Upper lobe of left lung (tissue), 6 donors: Measurements from ENCODE around the gene IWS1. TPM values are rescaled to one million over a fixed set of nuclear protein-coding genes. Genes with fewer than 3 reads are reported as not detected.
A peak's percentile ranks its signal among the peaks of the same experiment; 100 is the strongest.

ENCODE experiments used
- ATAC-seq, 2 donors: fragments of 200-7000 bp; cut with Tn5 transposase; one replicate each; pipeline ENCODE4 v1.9.1; 2022; ENCODE audit warnings: mild to moderate bottlenecking in 2 of 2, moderate library complexity in 2 of 2; ENCODE audit not compliant: low FRiP score in 2 of 2
- DNase-seq, 2 donors: peaks; one replicate each; pipeline ENCODE4 v3.0.0-alpha.2; 2019 to 2020
- H3K27ac ChIP-seq, 4 donors: fragments of 200-600 bp; sonication (generic); one replicate each; pipeline ENCODE4 v1.5.1; 2016 to 2019
- H3K27me3 ChIP-seq, 4 donors: fragments of 200-600 bp; sonication (generic); one replicate each; pipeline ENCODE4 v1.5.1; 2017 to 2019
- H3K36me3 ChIP-seq, 4 donors: fragments of 200-600 bp; sonication (generic); one replicate each; pipeline ENCODE4 v1.5.1; 2016 to 2019
- H3K4me1 ChIP-seq, 4 donors: fragments of 200-600 bp; sonication (generic); one replicate each; pipeline ENCODE4 v1.5.1; 2018 to 2019
- H3K4me3 ChIP-seq, 4 donors: fragments of 200-600 bp; sonication (generic); one replicate each; pipeline ENCODE4 v1.5.1; 2017 to 2019; ENCODE audit warnings: mild to moderate bottlenecking in 2 of 4, moderate library complexity in 1 of 4
- H3K9me3 ChIP-seq, 4 donors: fragments of 200-600 bp; sonication (generic); one replicate each; pipeline ENCODE4 v1.5.1; 2018 to 2019
- CTCF ChIP-seq, 6 experiments: fragments of 450-650 bp in 4 of 6; fragments of 200-600 bp in 2 of 6; sonication (generic) in 2 of 6; IDR thresholded peaks; one replicate each; pipeline ENCODE4 v1.5.1; 2016 to 2019; ENCODE audit warnings: antibody characterized with exemption in 6 of 6
- EP300 ChIP-seq, 4 donors: sonication (generic); formaldehyde crosslinking; IDR thresholded peaks; one replicate each; pipeline ENCODE4 v1.5.1; 2017; ENCODE audit warnings: antibody characterized with exemption in 4 of 4, control low read depth in 2 of 4
- POLR2A ChIP-seq, 4 donors: fragments of 450-650 bp; IDR thresholded peaks; one replicate each; pipeline ENCODE4 v1.5.1; 2016 to 2017; ENCODE audit warnings: antibody characterized with exemption in 4 of 4, mild to moderate bottlenecking in 2 of 4
- POLR2AphosphoS5 ChIP-seq, 2 donors: sonication (generic); formaldehyde crosslinking; IDR thresholded peaks; one replicate each; pipeline ENCODE4 v1.5.1; 2017; ENCODE audit warnings: antibody characterized with exemption in 2 of 2
- WGBS, 2 donors: methylation state at CpG; one replicate each; pipeline ENCODE4 v1.1.5; 2017 to 2018; 5-methylcytosine and 5-hydroxymethylcytosine counted together
- total RNA-seq, 6 donors: library from RNA; depleted of rRNA in 4 of 6; stranded (reverse); fragments of >200 nt in 4 of 6; gene quantifications; one replicate each; pipeline versions ENCODE4 v1.1.0 to v1.2.1, GENCODE V29; 2016 to 2021
- donor health status: DM: no; HTN: no; CAD: no; lungs with moderate emphysema.
- donor health status: DM: no; HTN: yes; CAD: no; lungs with severe emphysema.

The IWS1 gene
- total RNA-seq, 6 donors from 2014 or later = 29.5 to 128 (median 58.6) TPM

DNA sequence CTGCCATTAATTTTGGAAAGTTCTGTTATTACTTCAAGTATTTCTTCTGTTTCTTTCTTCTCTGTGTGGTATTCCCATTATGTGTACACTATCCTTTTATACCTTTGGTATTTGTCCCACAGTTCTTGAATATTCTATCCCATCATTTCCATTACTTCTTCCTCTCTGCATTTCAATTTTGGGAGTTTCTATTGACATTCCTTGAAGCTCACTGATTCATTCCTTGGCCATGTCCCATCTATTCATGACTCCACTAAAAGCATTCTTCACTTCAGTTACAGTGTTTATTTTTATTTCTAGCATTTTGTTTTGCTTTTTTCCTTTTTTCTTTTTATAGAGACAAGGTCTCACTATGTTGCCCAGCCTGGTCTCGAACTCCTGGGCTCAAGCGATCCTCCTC lies 77.8 kb downstream of the IWS1 start:
- DNase-seq = no peak
- no peak overlapping the region for H3K4me3 ChIP-seq
- no peaks in the 10 kb centered on the region for H3K36me3 ChIP-seq
- H3K4me1 ChIP-seq = no peaks in the 10 kb centered on the region
- peaks cover 0 to 3% (median 0%) of the 10 kb centered on the region in 4 donors for H3K9me3 ChIP-seq
- 93 to 98% methylated on average over 2 of the region's 2 CpGs for WGBS, 2 donors
- no peaks in the 10 kb centered on the region for H3K27me3 ChIP-seq
- H3K27ac ChIP-seq = no peak overlapping the region
- no peak for TF ChIP-seq CTCF (IDR thresholded peaks at IDR 0.05)
- TF ChIP-seq POLR2AphosphoS5 (IDR thresholded peaks at IDR 0.05) = no peak
- no peak for TF ChIP-seq EP300 (IDR thresholded peaks at IDR 0.05)
- TF ChIP-seq POLR2A (IDR thresholded peaks at IDR 0.05) = no peak
- no peak for ATAC-seq

- DNase-seq = no peak
- Histone ChIP-seq H3K27ac (no peak overlapping the region), H3K27me3 (no peaks in the 10 kb centered on the region), H3K36me3 (no peaks in the 10 kb centered on the region), H3K4me3 (no peak overlapping the region), H3K4me1 (no peaks in the 10 kb centered on the region), H3K9me3 (peaks cover 0 to 9% (median 2%) of the 10 kb centered on the region in 4 donors)
- TF ChIP-seq POLR2A (IDR thresholded peaks at IDR 0.05) (no peak), EP300 (IDR thresholded peaks at IDR 0.05) (no peak), CTCF (IDR thresholded peaks at IDR 0.05) (no peak), POLR2AphosphoS5 (IDR thresholded peaks at IDR 0.05) (no peak)
- WGBS, 2 donors = 72 to 79% methylated on average over 4 to 5 of the region's 5 CpGs
- ATAC-seq = peak in 1 of 2 donors; percentile 39
Observed at GRCh38 chr2:127439343-127439742, 86.9 kb downstream of the IWS1 start.

DNA sequence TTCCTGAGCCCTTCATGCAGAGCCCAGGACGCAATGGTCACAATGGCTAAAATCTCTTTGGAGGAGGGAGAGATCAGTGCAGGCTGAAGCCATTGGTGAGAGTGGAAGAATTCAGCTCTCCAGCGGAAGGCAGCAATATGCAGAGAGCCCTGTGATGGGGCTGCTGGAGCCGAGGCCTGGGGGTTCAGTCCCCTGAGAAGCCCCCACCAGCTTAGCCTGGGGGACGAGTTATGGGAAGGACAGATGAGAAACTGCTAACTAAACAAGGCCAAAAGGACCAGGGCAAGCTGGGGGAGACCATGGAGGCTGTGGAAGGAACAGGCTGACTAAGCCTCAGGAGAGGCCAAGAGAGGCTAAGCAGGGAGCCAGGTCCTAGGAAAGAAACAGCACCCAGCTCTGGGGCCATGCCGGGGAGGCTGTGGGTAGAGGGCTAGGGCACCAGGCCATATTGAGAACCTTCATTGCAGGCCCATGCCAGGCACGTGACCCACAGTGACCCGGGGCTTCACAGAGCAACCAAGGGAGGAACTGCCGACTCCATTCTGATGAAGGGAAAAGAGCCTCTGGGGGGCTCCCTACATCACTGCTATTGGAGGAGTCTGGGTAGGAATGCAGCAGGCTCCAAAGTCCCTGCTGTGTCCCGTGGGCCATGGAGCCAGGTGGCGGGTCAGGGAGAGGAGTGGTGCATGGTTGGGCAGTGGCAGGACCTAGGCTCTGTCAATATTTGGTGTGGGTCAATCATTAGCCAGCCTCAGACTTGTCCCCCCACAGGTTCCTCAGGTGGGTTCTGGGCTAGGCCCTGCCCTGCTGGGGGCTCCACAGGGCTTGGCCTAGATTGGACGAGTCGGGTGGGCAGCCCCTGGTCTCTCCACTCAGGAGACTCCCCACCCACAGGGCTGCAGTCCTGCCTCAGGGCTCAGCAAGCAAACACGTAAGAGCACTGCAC lies 88.2 kb downstream of the IWS1 start:
- Histone ChIP-seq H3K27ac (no peak overlapping the region), H3K4me1 (no peaks in the 10 kb centered on the region), H3K36me3 (no peaks in the 10 kb centered on the region), H3K27me3 (no peaks in the 10 kb centered on the region), H3K4me3 (no peak overlapping the region), H3K9me3 (peaks cover 0 to 9% (median 2%) of the 10 kb centered on the region in 4 donors)
- 72 to 78% methylated on average over 6 to 13 of the region's 13 CpGs for whole genome bisulfite sequencing, 2 donors
- peak; percentile 26 to 55 for ATAC-seq
- DNase-seq = no peak
- no peak for TF ChIP-seq POLR2AphosphoS5 (IDR thresholded peaks at IDR 0.05)
- TF ChIP-seq CTCF (IDR thresholded peaks at IDR 0.05) = no peak
- TF ChIP-seq POLR2A (IDR thresholded peaks at IDR 0.05) = no peak
- TF ChIP-seq EP300 (IDR thresholded peaks at IDR 0.05) = no peak

- Histone ChIP-seq H3K9me3 (peaks cover 0 to 9% (median 2%) of the 10 kb centered on the region in 4 donors), H3K4me1 (no peaks in the 10 kb centered on the region), H3K27ac (no peak overlapping the region), H3K36me3 (no peaks in the 10 kb centered on the region), H3K27me3 (no peaks in the 10 kb centered on the region), H3K4me3 (no peak overlapping the region)
- no peak for TF ChIP-seq POLR2A (IDR thresholded peaks at IDR 0.05)
- no peak for TF ChIP-seq POLR2AphosphoS5 (IDR thresholded peaks at IDR 0.05)
- TF ChIP-seq EP300 (IDR thresholded peaks at IDR 0.05) = no peak
- TF ChIP-seq CTCF (IDR thresholded peaks at IDR 0.05) = no peak
- no peak for DNase-seq
- WGBS, 2 donors = 94 to 95% methylated on average over 9 of the region's 9 CpGs
- ATAC-seq = peak; percentile 14 to 50
Observed at GRCh38 chr2:127437056-127437455, 89.2 kb downstream of the IWS1 start.
